ENCODE results near the gene ZNF277.

Gene ZNF277

GRCh38 chr7:112267944-112268691, 61.6 kb downstream of the ZNF277 start:
- no peaks in the 10 kb centered on the region for H3K4me1 Mint-ChIP-seq (ENCODE audit: low read depth)

GRCh38 chr7:112271162-112271561, 64.7 kb downstream of the ZNF277 start:
- no peak overlapping the region for H3K27ac Mint-ChIP-seq
- no peak overlapping the region for H3K4me3 Mint-ChIP-seq
- H3K4me1 Mint-ChIP-seq (ENCODE audit: low read depth), result no peaks in the 10 kb centered on the region
- H3K27me3 Mint-ChIP-seq (ENCODE audit: low read depth), result no peaks in the 10 kb centered on the region
- no peaks in the 10 kb centered on the region for H3K36me3 Mint-ChIP-seq (ENCODE audit: low read depth)
- H3K9me3 Mint-ChIP-seq, result no peaks in the 10 kb centered on the region

More at GRCh38 chr7:112267944-112268691, 61.6 kb downstream of the ZNF277 start:
- Mint-ChIP-seq H3K27ac (no peak overlapping the region), H3K27me3 (ENCODE audit: low read depth) (no peaks in the 10 kb centered on the region), H3K4me3 (no peak overlapping the region), H3K9me3 (no peaks in the 10 kb centered on the region), H3K36me3 (ENCODE audit: low read depth) (no peaks in the 10 kb centered on the region)

- H3K9me3 Mint-ChIP-seq, result no peaks in the 10 kb centered on the region
- H3K27ac Mint-ChIP-seq, result no peak overlapping the region
- no peaks in the 10 kb centered on the region for H3K27me3 Mint-ChIP-seq (ENCODE audit: low read depth)
- H3K36me3 Mint-ChIP-seq (ENCODE audit: low read depth), result no peaks in the 10 kb centered on the region
- no peak overlapping the region for H3K4me3 Mint-ChIP-seq
- no peaks in the 10 kb centered on the region for H3K4me1 Mint-ChIP-seq (ENCODE audit: low read depth)
These were observed 66.5 kb downstream of the ZNF277 start for GRCh38 chr7:112272921-112273561.

GRCh38 chr7:112279042-112279441, 72.5 kb downstream of the ZNF277 start:
- Mint-ChIP-seq H3K36me3 (ENCODE audit: low read depth) (no peaks in the 10 kb centered on the region), H3K4me3 (no peak overlapping the region), H3K27me3 (ENCODE audit: low read depth) (no peaks in the 10 kb centered on the region), H3K27ac (no peak overlapping the region), H3K9me3 (no peaks in the 10 kb centered on the region), H3K4me1 (ENCODE audit: low read depth) (no peaks in the 10 kb centered on the region)

GRCh38 chr7:112280267-112280666, 73.8 kb downstream of the ZNF277 start:
- Mint-ChIP-seq H3K9me3 (no peaks in the 10 kb centered on the region), H3K4me3 (no peak overlapping the region), H3K4me1 (ENCODE audit: low read depth) (no peaks in the 10 kb centered on the region), H3K27me3 (ENCODE audit: low read depth) (no peaks in the 10 kb centered on the region), H3K36me3 (ENCODE audit: low read depth) (no peaks in the 10 kb centered on the region), H3K27ac (no peak overlapping the region)

GRCh38 chr7:112282476-112283188, 76.1 kb downstream of the ZNF277 start:
- H3K36me3 Mint-ChIP-seq (ENCODE audit: low read depth), result no peaks in the 10 kb centered on the region
- peaks cover 6% of the 10 kb centered on the region for H3K4me1 Mint-ChIP-seq (ENCODE audit: low read depth)
- H3K27ac Mint-ChIP-seq, result no peak overlapping the region
- H3K4me3 Mint-ChIP-seq, result no peak overlapping the region
- H3K9me3 Mint-ChIP-seq, result no peaks in the 10 kb centered on the region
- no peaks in the 10 kb centered on the region for H3K27me3 Mint-ChIP-seq (ENCODE audit: low read depth)

- H3K9me3 Mint-ChIP-seq, result no peaks in the 10 kb centered on the region
- H3K27me3 Mint-ChIP-seq (ENCODE audit: low read depth), result no peaks in the 10 kb centered on the region
- H3K4me3 Mint-ChIP-seq, result no peak overlapping the region
- no peaks in the 10 kb centered on the region for H3K36me3 Mint-ChIP-seq (ENCODE audit: low read depth)
- H3K4me1 Mint-ChIP-seq (ENCODE audit: low read depth), result peaks cover 6% of the 10 kb centered on the region
- H3K27ac Mint-ChIP-seq, result no peak overlapping the region
These were observed 77.0 kb downstream of the ZNF277 start for GRCh38 chr7:112283382-112283910.

- Mint-ChIP-seq H3K4me1 (ENCODE audit: low read depth) (peaks cover 6% of the 10 kb centered on the region), H3K9me3 (no peaks in the 10 kb centered on the region), H3K27ac (no peak overlapping the region), H3K36me3 (ENCODE audit: low read depth) (peaks cover 1% of the 10 kb centered on the region), H3K4me3 (no peak overlapping the region), H3K27me3 (ENCODE audit: low read depth) (no peaks in the 10 kb centered on the region)
These were observed 80.0 kb downstream of the ZNF277 start for GRCh38 chr7:112286250-112287086.

GRCh38 chr7:112288301-112288700, 81.8 kb downstream of the ZNF277 start:
- Mint-ChIP-seq H3K27me3 (ENCODE audit: low read depth) (no peaks in the 10 kb centered on the region), H3K4me1 (ENCODE audit: low read depth) (peaks cover 6% of the 10 kb centered on the region), H3K9me3 (no peaks in the 10 kb centered on the region), H3K4me3 (no peak overlapping the region), H3K36me3 (ENCODE audit: low read depth) (peaks cover 1% of the 10 kb centered on the region), H3K27ac (no peak overlapping the region)

- H3K4me1 Mint-ChIP-seq (ENCODE audit: low read depth), result peaks cover 6% of the 10 kb centered on the region
- H3K9me3 Mint-ChIP-seq, result no peaks in the 10 kb centered on the region
- no peaks in the 10 kb centered on the region for H3K27me3 Mint-ChIP-seq (ENCODE audit: low read depth)
- H3K36me3 Mint-ChIP-seq (ENCODE audit: low read depth), result peaks cover 1% of the 10 kb centered on the region
- no peak overlapping the region for H3K4me3 Mint-ChIP-seq
- no peak overlapping the region for H3K27ac Mint-ChIP-seq
These were observed 83.6 kb downstream of the ZNF277 start for GRCh38 chr7:112290065-112290464.

- Mint-ChIP-seq H3K9me3 (no peaks in the 10 kb centered on the region), H3K27me3 (ENCODE audit: low read depth) (no peaks in the 10 kb centered on the region), H3K36me3 (ENCODE audit: low read depth) (peaks cover 1% of the 10 kb centered on the region), H3K4me1 (ENCODE audit: low read depth) (no peaks in the 10 kb centered on the region), H3K4me3 (no peak overlapping the region), H3K27ac (no peak overlapping the region)
These were observed 85.7 kb downstream of the ZNF277 start for GRCh38 chr7:112292162-112292561.

- H3K27me3 Mint-ChIP-seq (ENCODE audit: low read depth), result no peaks in the 10 kb centered on the region
These were observed 86.9 kb downstream of the ZNF277 start for GRCh38 chr7:112293416-112293815.

GRCh38 chr7:112296432-112296831, 89.9 kb downstream of the ZNF277 start:
- no peak overlapping the region for H3K4me3 Mint-ChIP-seq
- H3K36me3 Mint-ChIP-seq (ENCODE audit: low read depth), result peaks cover 3% of the 10 kb centered on the region
- no peaks in the 10 kb centered on the region for H3K4me1 Mint-ChIP-seq (ENCODE audit: low read depth)
- H3K27me3 Mint-ChIP-seq (ENCODE audit: low read depth), result no peaks in the 10 kb centered on the region
- H3K27ac Mint-ChIP-seq, result no peak overlapping the region
- no peaks in the 10 kb centered on the region for H3K9me3 Mint-ChIP-seq

More at GRCh38 chr7:112293416-112293815, 86.9 kb downstream of the ZNF277 start:
- Mint-ChIP-seq H3K36me3 (ENCODE audit: low read depth) (peaks cover 1% of the 10 kb centered on the region), H3K4me1 (ENCODE audit: low read depth) (no peaks in the 10 kb centered on the region), H3K27ac (no peak overlapping the region), H3K4me3 (no peak overlapping the region), H3K9me3 (no peaks in the 10 kb centered on the region)

- Mint-ChIP-seq H3K9me3 (no peaks in the 10 kb centered on the region), H3K4me3 (no peak overlapping the region), H3K27me3 (ENCODE audit: low read depth) (no peaks in the 10 kb centered on the region), H3K27ac (no peak overlapping the region), H3K36me3 (ENCODE audit: low read depth) (peaks cover 6% of the 10 kb centered on the region), H3K4me1 (ENCODE audit: low read depth) (peaks cover 3% of the 10 kb centered on the region)
These were observed 91.2 kb downstream of the ZNF277 start for GRCh38 chr7:112297681-112298080.
